SH-SY5Y (cell line): ENCODE data around the gene PREP.

Experiments used
- GATA2 ChIP-seq: IDR thresholded peaks from 2 replicates; pipeline ENCODE4 v1.6.1; 2011; ENCODE audit warnings: mild to moderate bottlenecking, low read depth, low read length
- GATA3 ChIP-seq: IDR thresholded peaks from 2 replicates; pipeline ENCODE4 v1.6.1; 2011; ENCODE audit warnings: low read depth, mild to moderate bottlenecking, low read length, moderate library complexity

- no peak for TF ChIP-seq GATA3
- no peak for TF ChIP-seq GATA2
Measured at GRCh38 chr6:105326216-105326615, 76.7 kb downstream of the PREP start.
